ENCODE results near the gene BICC1.
A peak's percentile ranks its signal among the peaks of the same experiment; 100 is the strongest.
"Not testable (repeated sequence)": the region's sequence is repeated elsewhere in the genome, so short reads cannot be mapped to it uniquely, and the experiment has no call there.

BICC1 gene

DNA sequence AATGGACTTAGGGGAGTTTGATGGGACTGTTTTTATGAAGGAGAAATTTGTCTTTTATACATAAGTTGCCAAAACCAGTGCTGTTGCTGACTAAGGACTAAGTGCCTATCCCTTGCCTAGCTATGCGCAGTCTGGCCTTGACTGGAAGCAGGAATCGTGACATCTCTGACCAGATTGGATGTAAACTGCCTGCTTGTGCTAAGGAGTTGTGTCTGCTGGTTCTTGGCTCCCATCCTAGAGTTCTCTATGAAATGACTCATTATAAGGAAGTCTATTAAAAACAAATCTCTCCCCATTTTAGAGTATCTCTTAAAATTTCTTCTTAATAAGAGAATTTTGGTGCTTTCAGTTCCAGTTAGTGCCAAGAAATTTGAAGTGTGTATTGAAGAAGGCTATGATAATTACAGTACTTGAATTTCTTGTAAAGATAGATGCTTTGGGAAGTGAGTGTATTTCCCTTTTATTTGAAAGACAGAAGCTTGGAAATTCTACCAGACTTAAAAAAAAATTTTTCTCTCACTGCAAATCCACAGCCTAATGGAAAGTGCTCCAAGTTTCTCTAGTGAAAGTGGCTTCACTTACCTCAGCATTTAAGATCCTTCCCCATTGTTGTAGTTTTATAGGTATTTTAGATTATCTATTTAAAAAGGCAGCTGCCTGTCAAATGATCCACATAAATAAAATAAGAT, 77.6 kb downstream of the BICC1 start:
- DNase-seq = peak in 2 of 56 donors; percentile 2 to 5

DNA sequence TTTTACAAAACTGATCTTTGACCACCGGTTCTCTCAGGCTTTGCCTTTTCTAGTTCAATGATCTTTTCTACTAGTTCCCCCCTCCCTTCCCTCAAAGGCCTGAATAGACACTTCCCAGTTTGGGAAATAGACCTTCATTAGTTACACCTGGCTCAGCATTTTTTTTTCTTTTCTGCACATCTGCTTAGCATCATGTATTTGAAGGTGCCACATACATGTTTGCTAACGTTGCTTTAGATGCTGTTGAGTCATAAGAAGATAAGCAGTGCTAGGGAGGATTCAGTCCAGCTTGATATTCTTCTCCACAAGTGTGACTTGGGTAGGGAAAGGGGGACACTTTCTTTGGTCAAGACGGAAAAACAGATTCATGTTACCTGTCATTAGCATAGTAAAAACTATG, 78.3 kb downstream of the BICC1 start:
- DNase-seq = no peak

DNA sequence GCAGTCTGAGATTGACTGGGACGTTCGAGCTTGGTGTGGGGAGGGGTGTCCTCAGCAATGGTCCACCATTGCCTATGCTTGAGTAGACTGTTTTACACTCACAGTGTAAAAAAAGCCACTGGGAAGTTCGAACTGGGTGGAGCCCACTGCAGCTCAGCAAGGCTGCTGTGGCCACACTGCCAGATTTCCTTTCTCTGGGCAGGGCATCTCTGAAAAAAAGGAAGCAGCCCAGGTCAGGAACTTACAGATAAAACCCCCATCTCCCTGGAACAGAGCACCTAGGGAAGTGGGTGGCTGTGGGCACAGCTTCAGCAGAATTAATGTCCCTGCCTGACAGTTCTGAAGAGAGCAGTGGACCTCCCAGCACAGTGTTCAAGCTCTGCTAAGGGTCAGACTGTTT, 80.3 kb downstream of the BICC1 start:
- no peak for DNase-seq

DNA sequence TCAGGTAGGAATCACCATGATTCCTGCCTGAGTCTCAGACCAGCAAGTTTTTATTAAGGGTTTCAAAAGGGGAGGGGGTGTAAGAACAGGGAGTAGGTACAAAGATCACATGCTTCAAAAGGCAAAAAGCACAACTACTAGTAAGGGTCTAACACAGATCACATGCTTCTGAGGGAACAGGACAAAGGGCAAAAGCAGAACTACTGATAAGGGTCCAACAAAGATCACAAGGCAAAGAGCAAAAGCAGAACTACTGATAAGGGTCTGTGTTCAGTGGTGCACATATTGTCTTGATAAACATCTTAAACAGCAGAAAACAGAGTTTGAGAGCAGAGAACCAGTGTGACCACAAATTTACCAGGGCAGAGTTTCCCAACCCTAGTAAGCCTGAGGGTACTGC, 84.5 kb downstream of the BICC1 start:
- DNase-seq = not testable (repeated sequence)

DNA sequence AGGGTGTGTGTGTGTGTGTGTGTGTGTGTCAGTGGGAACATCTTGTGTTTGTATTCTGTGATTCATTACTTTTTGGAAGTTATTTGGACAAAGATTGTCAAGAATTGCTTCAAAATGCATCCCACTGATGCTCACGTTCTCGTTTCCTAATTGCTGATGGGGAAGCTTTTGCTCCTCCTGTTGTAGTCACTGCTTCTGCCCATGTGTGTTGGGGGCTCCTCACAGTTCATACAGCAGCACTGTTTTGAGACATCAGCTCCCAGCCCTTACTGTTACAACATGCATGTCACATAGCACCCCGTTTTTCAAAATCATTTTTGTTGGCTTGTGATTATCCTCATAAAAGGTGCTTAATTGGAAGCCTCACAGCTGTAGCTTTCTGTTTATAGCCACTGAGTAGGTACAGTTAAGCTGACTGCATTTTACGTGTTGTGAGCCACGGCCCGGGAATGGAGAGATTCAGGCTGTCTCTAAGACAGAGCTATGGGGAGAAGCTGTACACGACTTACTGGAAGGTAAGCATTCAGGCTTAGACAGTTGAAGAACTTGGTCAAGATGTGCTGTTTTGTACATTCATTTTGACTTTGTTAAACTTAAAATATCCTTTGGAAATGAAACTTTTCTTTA, 87.4 kb downstream of the BICC1 start:
- no peak for DNase-seq

DNA sequence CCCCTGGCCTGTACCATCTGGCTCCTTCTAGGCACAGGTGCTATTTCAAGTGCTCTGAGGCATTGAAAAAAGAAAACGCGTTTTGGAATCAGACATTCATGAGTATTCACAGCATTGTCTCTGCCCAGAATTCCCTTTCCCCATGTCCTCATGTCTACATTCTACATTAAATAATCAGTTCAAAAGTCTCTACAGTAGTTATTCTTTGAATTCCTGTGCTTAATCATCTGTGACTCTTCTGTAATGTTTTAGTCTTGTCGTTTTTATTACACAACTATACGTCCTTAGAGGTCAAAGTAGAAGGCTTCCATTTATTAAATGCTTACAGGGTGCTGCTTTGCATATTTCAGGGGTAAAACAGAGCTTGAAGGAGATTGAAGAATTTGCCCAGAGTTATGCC, 95.7 kb downstream of the BICC1 start:
- no peak for DNase-seq

DNA sequence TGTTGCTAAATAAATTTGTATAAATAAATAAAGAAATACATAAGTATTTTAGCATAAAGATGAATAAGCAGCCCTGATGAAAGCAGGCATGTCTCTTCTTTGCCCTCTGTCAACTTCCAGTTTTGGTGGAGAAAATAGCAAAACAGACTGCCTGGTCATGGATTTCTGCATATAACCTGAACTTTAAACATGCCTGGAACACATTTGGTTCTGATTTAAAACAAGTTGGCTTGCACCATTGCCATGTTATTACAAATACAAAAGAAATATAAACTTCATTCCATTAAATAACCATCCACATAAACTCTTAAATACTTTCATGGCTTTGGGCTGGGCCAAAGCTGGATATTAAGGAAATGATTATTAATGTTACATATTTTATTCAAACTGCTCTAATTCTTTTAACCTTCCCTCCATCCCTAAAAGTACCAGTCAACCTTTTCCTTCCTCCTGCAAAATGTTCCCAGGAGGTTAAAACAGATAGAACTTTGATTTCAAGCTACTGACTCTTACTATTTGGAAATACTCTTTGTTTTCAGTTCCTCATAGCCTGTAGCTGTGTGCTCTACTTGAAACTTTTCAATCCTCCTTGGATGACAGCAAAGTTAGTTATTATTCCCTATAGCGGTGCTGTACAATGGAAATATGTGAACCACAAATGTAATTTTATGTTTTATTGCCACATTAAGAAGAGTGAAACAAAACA, 96.3 kb downstream of the BICC1 start:
- DNase-seq = no peak

DNA sequence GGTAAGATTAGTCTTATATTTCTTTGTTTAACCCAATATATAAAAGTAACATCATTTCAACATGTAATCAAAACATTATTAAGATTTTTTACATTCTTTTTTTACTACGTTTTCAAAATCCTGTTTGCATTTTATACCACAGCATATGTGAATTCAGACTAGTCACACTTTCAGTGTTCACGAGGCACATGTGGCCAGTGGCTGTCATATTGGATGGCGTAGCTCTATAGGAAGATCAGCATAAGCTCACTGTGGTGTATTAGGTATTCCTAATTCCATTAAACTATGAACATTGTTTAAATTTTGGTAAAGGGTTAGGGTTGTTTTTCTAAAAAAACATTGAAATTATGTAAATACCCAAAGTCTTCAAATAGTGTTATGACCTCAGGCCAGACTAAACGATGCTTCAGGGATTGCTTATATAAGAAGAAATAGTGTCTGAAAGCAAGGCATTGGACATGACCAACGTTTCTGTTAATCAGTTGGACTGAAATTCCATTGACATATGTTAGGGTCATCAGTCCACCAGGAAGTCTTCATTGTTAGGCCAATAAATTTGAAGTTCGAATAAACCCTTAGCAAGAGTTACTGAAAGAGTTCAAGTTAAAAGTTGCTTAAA, 97.0 kb downstream of the BICC1 start:
- no peak for DNase-seq

DNA sequence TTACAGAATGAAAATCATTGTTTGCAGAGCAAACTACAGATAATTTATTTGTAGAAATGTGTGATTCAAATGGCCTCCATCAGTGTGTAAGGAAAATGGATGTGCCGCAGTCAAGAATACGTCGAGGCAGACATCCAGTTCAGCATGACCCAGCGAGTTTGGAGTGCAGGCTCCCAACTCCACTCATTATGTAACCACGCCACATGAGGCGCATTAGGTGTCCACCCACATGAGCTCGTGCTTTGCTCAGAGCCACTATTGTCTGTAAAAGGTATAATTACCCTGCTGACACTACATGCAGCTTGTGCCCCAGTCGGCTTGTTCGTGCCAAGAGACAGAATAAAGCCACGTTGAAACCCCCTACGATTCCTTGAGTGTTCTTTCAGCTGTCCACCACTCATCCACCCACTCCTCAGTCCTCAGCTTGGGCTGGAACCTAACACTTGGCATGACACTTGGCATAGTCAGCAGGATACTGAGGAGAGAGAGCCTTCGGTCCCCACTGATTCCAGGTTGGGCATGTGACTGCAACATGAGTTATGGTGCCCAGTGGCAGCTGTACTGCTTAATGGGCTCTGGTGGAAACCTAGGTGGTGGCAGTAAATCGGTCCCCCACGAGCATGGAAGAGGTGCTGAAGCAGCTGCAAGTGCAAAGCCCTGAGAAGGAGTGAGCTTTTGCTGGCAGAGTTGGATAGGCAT, 102.7 kb downstream of the BICC1 start:
- no peak for DNase-seq

DNA sequence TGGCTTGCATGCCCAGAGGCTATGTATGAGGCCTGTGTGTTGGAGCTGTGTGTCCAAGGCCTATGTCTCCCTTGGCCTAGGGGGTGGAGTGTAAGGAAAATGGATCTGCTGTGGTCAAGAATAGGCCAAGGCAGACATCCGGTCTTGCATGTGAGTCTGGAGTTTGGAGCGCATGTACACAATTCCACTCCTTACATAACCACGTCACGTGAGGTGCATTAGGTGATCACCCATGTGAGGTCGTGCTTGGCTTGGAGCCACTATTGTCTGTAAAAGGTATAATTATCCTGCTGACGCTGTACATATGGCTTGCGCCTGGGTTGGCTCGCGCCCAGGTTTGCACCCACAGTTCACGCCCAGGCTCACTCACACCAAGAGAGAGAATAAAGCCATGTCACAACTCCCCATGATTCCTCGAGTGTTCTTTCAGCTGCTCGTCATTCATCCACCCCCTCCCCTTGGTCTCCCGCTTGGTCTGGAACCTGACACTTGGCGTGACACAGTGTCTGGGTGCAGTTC, 105.5 kb downstream of the BICC1 start:
- no peak for DNase-seq

DNA sequence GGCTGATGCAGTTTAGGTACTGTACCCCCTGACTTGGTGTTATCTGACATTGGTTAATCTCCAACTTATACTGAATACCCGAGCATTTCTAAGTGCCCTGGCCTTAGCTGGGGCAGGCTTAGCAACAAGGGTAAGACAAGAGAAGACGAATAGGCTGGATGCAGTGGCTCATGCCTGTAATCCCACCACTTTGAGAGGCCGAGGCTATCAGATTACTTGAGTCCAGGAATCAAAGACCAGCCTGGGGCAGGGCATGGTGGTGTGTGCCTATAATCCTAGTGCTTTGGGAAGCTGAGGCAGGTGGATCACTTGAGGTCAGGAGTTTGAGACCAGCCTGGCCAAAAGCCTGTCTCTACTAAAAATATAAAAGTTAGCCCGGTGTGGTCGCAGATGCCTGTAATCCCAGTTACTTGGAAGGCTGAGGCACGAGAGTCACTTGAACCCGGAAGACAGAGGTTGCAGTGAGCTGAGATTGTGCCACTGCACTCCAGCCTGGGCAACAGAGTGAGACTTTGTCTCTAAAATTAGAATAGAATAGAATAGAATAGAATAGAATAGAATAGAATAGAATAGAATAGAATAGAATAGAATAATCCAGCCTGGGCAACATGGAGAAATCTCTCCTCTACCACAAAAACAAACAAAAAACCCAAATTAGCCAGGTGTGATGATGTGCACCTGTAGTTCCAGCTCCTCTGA, 108.9 kb downstream of the BICC1 start:
- no peak for DNase-seq

DNA sequence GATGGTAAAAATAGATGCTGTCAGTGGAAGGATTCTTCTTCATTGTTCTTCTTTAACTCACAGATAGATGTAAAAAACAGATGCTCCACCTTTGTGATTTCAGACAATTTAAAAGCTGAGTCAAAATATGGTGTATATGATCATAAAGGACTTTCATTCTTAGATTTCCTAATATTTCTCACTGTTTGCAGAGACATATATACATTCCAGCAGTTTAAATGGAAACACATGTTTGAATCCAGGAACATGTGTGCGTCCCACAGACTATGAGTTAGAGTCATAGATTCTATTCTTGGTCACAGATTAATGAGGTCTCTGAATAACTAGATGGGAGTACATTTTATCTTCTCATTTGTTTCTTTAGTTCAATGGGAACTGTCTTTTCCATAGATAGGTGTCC, 109.6 kb downstream of the BICC1 start:
- DNase-seq = no peak

DNA sequence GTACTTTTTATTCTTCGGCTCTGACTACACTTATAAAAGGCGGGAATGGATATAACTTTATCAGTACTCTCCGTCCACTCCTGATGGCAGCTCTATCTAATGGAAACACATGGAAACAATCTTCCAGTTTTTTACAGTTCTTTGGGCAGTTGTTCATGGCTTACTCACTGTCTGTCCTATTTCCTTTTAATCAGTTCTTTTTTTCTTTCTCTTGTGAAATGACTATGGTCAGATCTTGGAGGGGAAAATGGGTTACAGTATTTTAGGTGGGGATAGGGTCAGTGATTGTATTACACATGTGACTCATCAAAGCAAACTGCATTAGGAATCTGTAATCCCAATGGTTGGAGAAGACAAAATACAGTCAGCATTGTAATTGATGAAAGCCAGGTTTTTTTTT, 112.4 kb downstream of the BICC1 start:
- no peak for DNase-seq

DNA sequence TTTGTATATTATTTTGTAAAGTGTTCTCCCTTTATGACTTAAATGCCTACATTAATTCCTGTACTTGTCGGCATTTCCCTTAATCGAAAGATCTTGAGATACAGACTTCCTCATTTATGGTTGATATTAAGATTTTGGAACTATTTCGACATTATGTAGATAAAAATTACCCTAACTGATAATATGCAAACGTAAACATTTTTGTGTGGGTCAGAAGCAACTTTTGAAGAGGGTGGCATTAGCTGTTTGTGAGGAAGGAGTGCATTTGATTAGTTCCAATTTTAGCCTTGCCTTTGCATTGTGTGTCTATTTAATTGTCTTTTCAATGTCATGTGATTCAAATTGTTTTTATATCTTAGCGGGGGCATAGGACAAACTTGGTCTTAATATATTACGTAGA, 114.7 kb downstream of the BICC1 start:
- DNase-seq = no peak

DNA sequence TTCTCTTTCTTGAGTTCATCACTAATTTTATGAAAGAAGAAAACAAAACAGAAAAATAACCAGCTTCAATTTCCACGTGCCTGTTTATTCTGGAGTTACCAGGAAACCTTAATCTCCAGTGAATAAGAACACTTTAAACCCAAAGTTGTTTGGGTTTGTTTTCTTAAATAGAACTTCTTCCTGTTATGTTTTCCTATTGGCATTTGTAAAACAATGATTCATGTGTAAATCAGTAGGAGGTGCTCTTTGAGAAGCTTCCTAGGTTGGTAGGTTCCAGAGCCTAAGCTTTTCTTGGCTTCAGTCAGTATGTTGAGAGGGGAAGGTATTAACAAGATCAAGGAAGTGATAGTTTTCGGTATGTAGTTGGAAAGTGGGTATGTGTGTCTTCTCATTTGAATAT, 119.0 kb downstream of the BICC1 start:
- DNase-seq = no peak

DNA sequence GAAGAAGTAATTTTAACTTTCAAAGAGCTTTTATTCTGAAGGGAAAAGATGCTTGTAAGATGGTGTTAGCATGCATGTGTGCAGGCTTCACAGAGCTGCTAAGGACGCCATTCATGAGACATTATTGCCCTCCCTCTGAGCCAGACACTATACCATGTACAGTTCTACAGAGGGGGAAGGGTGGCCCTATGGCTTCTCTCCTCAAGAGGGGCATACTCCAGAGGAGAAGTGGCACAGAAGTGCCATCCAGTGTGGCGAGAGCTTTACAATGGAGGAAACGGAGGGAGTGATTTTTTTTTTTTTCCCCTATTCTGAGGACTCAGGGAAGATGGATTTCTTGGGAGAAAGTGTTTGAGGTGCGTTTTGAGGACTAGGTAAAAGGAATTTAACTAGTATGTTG, 119.5 kb downstream of the BICC1 start:
- DNase-seq = no peak

DNA sequence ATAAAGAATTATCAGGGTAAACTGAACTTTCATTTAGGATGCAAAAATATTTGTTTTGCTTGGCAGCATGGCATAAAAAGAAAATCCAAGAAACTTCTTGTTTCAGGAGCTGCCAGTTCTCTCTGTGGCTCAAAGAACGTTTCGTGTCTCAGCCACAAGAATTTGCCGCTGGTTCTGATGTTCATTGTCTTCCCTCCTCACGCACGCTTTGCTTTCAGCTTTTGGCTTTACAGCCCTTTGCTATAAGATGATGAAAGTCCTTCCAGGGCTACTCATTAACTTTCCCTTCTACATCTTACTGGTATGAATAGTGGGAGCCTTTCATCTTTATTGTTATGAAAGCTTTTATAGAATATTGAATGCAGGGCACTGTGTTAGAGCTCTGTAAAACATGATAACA, 124.7 kb downstream of the BICC1 start:
- DNase-seq = no peak

DNA sequence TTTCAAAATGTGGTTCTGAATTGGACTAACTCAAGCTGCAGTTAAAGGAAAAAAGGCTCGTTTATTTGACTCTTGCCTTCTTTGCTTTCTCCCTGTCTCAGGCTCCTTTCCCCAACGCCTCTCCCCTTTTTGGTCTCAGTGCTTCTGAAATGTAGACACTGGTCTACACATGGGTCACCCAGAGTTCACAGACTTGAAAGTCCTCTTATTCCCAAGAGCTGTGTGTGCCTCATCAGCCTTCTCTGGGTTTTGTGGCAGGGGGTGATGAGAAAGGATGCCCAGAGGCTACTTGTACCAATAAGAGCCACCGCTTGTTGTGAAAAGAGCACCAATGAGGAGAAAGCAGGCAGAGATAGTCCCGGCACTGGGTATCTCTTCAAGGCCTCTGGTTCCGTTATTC, 125.7 kb downstream of the BICC1 start:
- DNase-seq = no peak

DNA sequence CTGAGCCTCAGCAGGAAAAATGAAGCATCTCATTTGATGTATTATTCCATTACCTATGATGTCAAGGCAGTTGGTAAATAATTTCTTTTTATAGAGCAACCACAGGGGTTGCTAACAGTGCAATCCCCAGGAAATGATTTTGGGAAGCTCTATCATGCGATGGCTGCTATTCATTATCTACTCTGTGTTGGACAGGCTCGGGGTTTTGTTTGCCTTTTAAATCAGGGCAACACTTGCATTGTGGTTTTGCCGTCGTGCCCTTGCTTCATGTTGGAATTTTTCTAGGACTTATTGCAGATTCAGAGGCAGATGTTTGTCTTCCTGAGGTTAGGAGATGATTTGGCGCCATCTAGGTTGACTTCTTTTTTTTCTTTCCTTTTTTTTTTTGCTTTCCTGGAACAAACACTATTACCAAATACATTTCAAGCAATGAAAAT, 128.4 kb downstream of the BICC1 start:
- DNase-seq = no peak

DNA sequence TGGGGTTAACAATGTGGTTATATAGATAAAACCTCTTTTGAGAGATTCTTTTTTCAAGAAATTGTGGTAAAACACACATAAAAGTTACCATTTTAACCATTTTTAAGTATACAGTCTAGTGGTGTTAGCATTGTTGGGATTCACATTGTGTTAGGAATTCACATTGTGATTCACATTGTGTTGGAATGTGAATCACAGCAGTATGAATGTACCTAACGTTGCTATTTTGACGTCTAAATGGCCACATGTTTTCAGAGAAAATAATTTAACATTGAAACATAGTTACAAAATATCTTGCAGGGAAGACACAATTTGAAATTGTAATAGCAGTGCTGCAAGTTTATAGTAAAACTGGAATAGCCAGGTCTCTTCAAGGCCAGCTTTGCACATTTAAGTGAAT, 129.0 kb downstream of the BICC1 start:
- no peak for DNase-seq

DNA sequence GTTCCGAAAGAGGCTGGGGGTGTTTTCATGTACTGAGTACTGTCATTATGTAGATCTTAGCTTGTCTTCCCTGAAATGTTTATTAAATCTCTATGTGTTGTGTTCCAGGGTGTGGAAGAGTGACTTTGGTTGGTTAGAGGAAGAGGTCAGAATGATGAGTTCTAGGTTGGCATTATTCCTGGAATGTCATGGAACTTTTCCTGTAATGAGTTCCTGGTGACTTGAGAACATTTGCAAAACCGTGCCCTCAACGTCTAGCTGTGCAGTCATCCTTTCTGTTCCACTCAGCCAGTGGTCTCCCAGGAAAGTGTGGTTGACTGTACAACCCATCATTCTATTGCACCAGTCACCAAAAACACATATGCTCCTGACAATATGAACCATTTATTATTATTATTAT, 129.6 kb downstream of the BICC1 start:
- no peak for DNase-seq

Data from amygdala (tissue), 56 donors.